PC-3 (cell line): Measurements from ENCODE around the gene ZNF841. TPM values are rescaled to one million over a fixed set of nuclear protein-coding genes. Genes with fewer than 3 reads are reported as not detected.

ENCODE experiments used
- ATAC-seq: fragments of 200-7000 bp; cut with Tn5 transposase; 2 replicates; pipeline ENCODE4 v1.9.1; 2020; ENCODE audit warnings: mild to moderate bottlenecking, moderate library complexity
- BruUV-seq: library from RNA; stranded (reverse); fragments of 400-500 nt; replicated peaks from 2 replicates; lab custom pipeline; 2021; lab: Mats Ljungman, UMichigan
- CTCF ChIA-PET: fragments of 300-600 bp; sonication (Branson Sonifier 250); formaldehyde crosslinking; loops from one replicate; lab custom pipeline; 2022; ENCODE audit warnings: antibody characterized with exemption; lab: Charles Lee
- POLR2A ChIA-PET: fragments of 300-600 bp; sonication (Branson Sonifier 250); formaldehyde crosslinking; loops from one replicate; lab custom pipeline; 2022; ENCODE audit warnings: antibody characterized with exemption; ENCODE audit not compliant: unreplicated experiment; lab: Charles Lee
- DNase-seq: peaks from one replicate; pipeline ENCODE4 v3.0.0-alpha.2; 2015
- H2AFZ ChIP-seq: fragments of 300-600 bp; sonication (generic); 2 replicates; pipeline ENCODE4 v1.6.0; 2016; ENCODE audit warnings: antibody characterized with exemption, low read length
- H3F3A ChIP-seq: fragments of 300-600 bp; sonication (generic); one replicate; pipeline ENCODE4 v1.6.0; 2017; ENCODE audit warnings: antibody characterized with exemption, low read length, control low read depth, mild to moderate bottlenecking; ENCODE audit not compliant: unreplicated experiment
- H3K27ac ChIP-seq: fragments of 300-600 bp; sonication (generic); 2 replicates; pipeline ENCODE4 v1.5.1; 2016; ENCODE audit warnings: mild to moderate bottlenecking, low read length
- H3K27me3 ChIP-seq: fragments of 300-600 bp; sonication (generic); 2 replicates; pipeline ENCODE4 v1.6.1; 2016; ENCODE audit warnings: low read length, mixed read lengths
- H3K36me3 ChIP-seq: fragments of 300-600 bp; sonication (generic); 2 replicates; pipeline ENCODE4 v1.6.1; 2016; ENCODE audit warnings: low read depth, mixed run types, low read length, mixed read lengths
- H3K4me1 ChIP-seq: fragments of 300-600 bp; sonication (generic); 2 replicates; pipeline ENCODE4 v1.5.1; 2016; ENCODE audit warnings: low read length; ENCODE audit not compliant: insufficient read depth
- H3K4me2 ChIP-seq: fragments of 300-600 bp; sonication (generic); 2 replicates; pipeline ENCODE4 v1.6.0; 2016; ENCODE audit warnings: low read length
- H3K4me3 ChIP-seq: fragments of 300-600 bp; sonication (generic); 2 replicates; pipeline ENCODE4 v1.5.1; 2016; ENCODE audit warnings: mild to moderate bottlenecking, low read length, mixed read lengths
- H3K79me2 ChIP-seq: fragments of 300-600 bp; sonication (generic); 2 replicates; pipeline ENCODE4 v1.6.1; 2017; ENCODE audit warnings: low read length, mixed read lengths
- H3K9ac ChIP-seq: fragments of 300-600 bp; sonication (generic); 2 replicates; pipeline ENCODE4 v1.6.0; 2016; ENCODE audit warnings: mild to moderate bottlenecking, low read length
- H3K9me2 ChIP-seq: fragments of 300-600 bp; sonication (generic); replicated peaks from 2 replicates; pipeline ENCODE4 v1.6.1; 2016; ENCODE audit warnings: mixed run types, low read length, mixed read lengths
- H3K9me3 ChIP-seq: fragments of 300-600 bp; sonication (generic); 2 replicates; pipeline ENCODE4 v1.6.1; 2016; ENCODE audit warnings: low read length, mixed read lengths
- H4K20me1 ChIP-seq: fragments of 300-600 bp; sonication (generic); 2 replicates; pipeline ENCODE4 v1.6.1; 2016; ENCODE audit warnings: low read length, mixed read lengths
- EZH2 ChIP-seq: fragments of 300-600 bp; sonication (generic); IDR thresholded peaks from one replicate; pipeline ENCODE4 v1.6.1; 2017; ENCODE audit warnings: antibody characterized with exemption, mild to moderate bottlenecking, low read length; ENCODE audit not compliant: unreplicated experiment
- EZH2phosphoT487 ChIP-seq: fragments of 300-600 bp; sonication (generic); IDR thresholded peaks from 2 replicates; pipeline ENCODE4 v1.6.1; 2018; ENCODE audit warnings: mild to moderate bottlenecking, antibody characterized with exemption, low read length, borderline replicate concordance
- intact Hi-C: fragments of 100-400 bp; cut with micrococcal nuclease; formaldehyde crosslinking; loops from 2 replicates; pipeline ENCODE4 v1.9.0; 2023
- total RNA-seq: library from RNA; depleted of rRNA; stranded (reverse); fragments of >200 nt; gene quantifications from 2 replicates; pipeline ENCODE4 v1.2.3, GENCODE V29; 2014
- TF ChIP-seq, protein P1 (sequence below): fragments of 300-600 bp; sonication (generic); conservative IDR thresholded peaks from 2 replicates; pipeline ENCODE4 v1.5.1; 2017; ENCODE audit warnings: antibody characterized with exemption, low read depth, mild to moderate bottlenecking, low read length

The ZNF841 gene
- total RNA-seq, 1 experiment from 2014 or later: 11.6 TPM

DNA sequence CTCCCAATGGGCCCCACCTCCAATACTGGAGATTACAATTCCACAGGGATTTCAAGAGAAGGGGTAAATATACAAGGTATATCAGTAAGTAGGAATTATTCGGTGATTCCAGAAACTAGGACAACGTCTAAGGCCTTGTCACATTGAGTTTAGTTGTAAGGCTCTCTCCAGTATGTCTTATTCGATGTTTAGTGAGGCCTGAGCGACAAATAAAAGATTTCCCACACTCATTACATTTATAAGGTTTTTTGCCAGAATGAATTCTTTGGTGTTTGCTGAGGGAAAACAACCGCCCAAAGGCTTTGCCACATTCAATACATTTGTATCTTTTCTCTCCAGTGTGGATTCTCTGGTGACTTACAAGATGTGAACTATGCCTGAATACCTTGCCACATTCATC lies 19.1 kb upstream of the ZNF841 start:
- Histone ChIP-seq H3K4me3 (no peak overlapping the region), H3K79me2 (no peaks in the 10 kb centered on the region), H4K20me1 (no peaks in the 10 kb centered on the region), H3K9ac (no peak overlapping the region), H3K4me1 (no peaks in the 10 kb centered on the region), H3K9me2 (no peaks in the 10 kb centered on the region), H3K9me3 (peaks cover 92% of the 10 kb centered on the region), H3K27me3 (no peaks in the 10 kb centered on the region), H3K27ac (no peak overlapping the region), H3F3A (no peaks in the 10 kb centered on the region), H3K36me3 (peaks cover 82% of the 10 kb centered on the region), H2AFZ (no peak overlapping the region), H3K4me2 (no peak overlapping the region)
- ChIA-PET CTCF (no interaction called here), POLR2A (no interaction called here)
- no TSS peak for BruUV-seq
- ATAC-seq (no peak), DNase-seq (no peak)
- TF ChIP-seq EZH2 (no peak), EZH2phosphoT487 (no peak)
- TF ChIP-seq, protein P1, sequence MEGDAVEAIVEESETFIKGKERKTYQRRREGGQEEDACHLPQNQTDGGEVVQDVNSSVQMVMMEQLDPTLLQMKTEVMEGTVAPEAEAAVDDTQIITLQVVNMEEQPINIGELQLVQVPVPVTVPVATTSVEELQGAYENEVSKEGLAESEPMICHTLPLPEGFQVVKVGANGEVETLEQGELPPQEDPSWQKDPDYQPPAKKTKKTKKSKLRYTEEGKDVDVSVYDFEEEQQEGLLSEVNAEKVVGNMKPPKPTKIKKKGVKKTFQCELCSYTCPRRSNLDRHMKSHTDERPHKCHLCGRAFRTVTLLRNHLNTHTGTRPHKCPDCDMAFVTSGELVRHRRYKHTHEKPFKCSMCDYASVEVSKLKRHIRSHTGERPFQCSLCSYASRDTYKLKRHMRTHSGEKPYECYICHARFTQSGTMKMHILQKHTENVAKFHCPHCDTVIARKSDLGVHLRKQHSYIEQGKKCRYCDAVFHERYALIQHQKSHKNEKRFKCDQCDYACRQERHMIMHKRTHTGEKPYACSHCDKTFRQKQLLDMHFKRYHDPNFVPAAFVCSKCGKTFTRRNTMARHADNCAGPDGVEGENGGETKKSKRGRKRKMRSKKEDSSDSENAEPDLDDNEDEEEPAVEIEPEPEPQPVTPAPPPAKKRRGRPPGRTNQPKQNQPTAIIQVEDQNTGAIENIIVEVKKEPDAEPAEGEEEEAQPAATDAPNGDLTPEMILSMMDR: no peak
- intact Hi-C loops: no loop called here

DNA sequence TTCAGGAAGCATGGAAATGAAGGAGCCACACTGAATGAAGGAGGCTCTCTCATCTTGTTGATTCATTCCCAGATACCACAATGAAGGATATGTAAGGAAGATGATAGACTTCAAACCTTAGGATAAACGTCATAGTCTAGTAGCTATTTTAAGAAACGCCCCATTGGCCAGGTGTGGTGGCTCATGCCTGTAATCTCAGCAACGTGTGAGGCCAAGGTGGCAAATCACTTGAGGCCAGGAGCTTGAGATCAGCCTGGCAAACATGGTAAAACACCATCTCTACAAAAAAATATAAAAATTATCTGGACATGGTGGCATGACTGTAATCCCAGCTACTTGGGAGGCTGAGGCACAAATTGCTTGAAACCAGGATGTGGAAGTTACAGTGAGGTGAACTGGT lies 17.1 kb upstream of the ZNF841 start:
- Histone ChIP-seq H3K4me1 (no peaks in the 10 kb centered on the region), H3F3A (no peaks in the 10 kb centered on the region), H3K9me3 (peaks cover 92% of the 10 kb centered on the region), H3K79me2 (no peaks in the 10 kb centered on the region), H3K27me3 (no peaks in the 10 kb centered on the region), H2AFZ (no peak overlapping the region), H3K27ac (no peak overlapping the region), H3K4me3 (no peak overlapping the region), H3K9me2 (no peaks in the 10 kb centered on the region), H4K20me1 (no peaks in the 10 kb centered on the region), H3K36me3 (peaks cover 61% of the 10 kb centered on the region), H3K4me2 (no peak overlapping the region), H3K9ac (no peak overlapping the region)
- ATAC-seq: no peak
- BruUV-seq: no TSS peak
- POLR2A ChIA-PET: no interaction called here
- CTCF ChIA-PET: no interaction called here
- TF ChIP-seq, protein P1: no peak
- TF ChIP-seq EZH2: no peak
- no peak for TF ChIP-seq EZH2phosphoT487
- DNase-seq: no peak
- intact Hi-C loops: no loop called here

DNA sequence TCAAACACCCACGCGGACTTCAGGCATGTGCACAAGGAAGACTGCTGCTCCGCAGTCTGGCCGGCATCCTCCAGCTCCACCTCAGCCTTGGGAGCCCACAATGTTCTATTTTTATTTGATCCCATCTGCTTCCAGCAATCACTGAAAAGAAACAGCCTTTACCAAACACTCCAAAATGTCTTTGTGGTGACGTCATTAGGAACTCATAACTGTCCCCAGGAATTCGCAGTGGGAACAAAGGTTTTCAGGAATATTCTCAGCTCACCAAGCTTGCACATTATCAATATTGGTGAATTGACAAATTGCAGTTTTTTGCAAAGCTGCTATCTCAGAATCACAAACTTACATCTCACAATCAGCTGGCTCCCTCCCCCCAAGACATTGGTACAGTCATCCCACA lies 15.2 kb upstream of the ZNF841 start:
- intact Hi-C loops: no loop called here
- Histone ChIP-seq H3K36me3 (peaks cover 43% of the 10 kb centered on the region), H3K4me3 (no peak overlapping the region; the same call in 1 of the 2 replicates), H3K27me3 (no peaks in the 10 kb centered on the region), H3K9me2 (no peaks in the 10 kb centered on the region), H2AFZ (no peak overlapping the region), H4K20me1 (no peaks in the 10 kb centered on the region), H3F3A (no peaks in the 10 kb centered on the region), H3K79me2 (no peaks in the 10 kb centered on the region), H3K27ac (no peak overlapping the region), H3K9me3 (peaks cover 88% of the 10 kb centered on the region), H3K9ac (no peak overlapping the region), H3K4me1 (no peaks in the 10 kb centered on the region), H3K4me2 (no peak overlapping the region)
- ChIA-PET CTCF (no interaction called here), POLR2A (no interaction called here)
- ATAC-seq: no peak
- BruUV-seq: no TSS peak
- TF ChIP-seq, protein P1: no peak
- no peak for DNase-seq
